CD14-positive monocyte (primary cell): ENCODE results near the gene TAX1BP1. TPM values are rescaled to one million over a fixed set of nuclear protein-coding genes. Genes with fewer than 3 reads are reported as not detected.

Experiments used
- DNase-seq, 3 donors: peaks; one replicate each; pipeline ENCODE4 v3.0.0-alpha.2; 2011 to 2022
- H2AFZ ChIP-seq: 2 replicates; pipeline ENCODE4 v1.6.0; 2012; ENCODE audit warnings: mild to moderate bottlenecking, low read depth, low read length, inconsistent platforms; ENCODE audit not compliant: insufficient read depth, poor library complexity, severe bottlenecking
- H3K27ac ChIP-seq, 2 donors: 1 replicate in 1 of 2; 2 replicates in 1 of 2; pipeline ENCODE4 v1.5.1; 2012 to 2013; ENCODE audit warnings: low read length in 2 of 2, control low read depth in 1 of 2, inconsistent platforms in 1 of 2, low read depth in 1 of 2, mild to moderate bottlenecking in 1 of 2
- H3K27me3 ChIP-seq, 2 donors: one replicate each; pipeline versions ENCODE4 v1.6.0 to v1.6.1; 2011 to 2013; ENCODE audit warnings: low read length in 2 of 2; ENCODE audit not compliant: control insufficient read depth in 2 of 2, insufficient read depth in 2 of 2
- H3K36me3 ChIP-seq, 2 donors: replicated peaks in 1 of 2; 1 replicate in 1 of 2; 2 replicates in 1 of 2; pipeline versions ENCODE4 v1.5.1 to v1.6.1; 2012 to 2013; ENCODE audit warnings: low read length in 2 of 2, control low read depth in 1 of 2, inconsistent platforms in 1 of 2, mild to moderate bottlenecking in 1 of 2; ENCODE audit not compliant: insufficient read depth in 2 of 2, control insufficient read depth in 1 of 2
- H3K4me1 ChIP-seq, 2 donors: 1 replicate in 1 of 2; 2 replicates in 1 of 2; pipeline versions ENCODE4 v1.5.1 to v1.6.1; 2012 to 2013; ENCODE audit warnings: low read length in 2 of 2, control low read depth in 1 of 2, inconsistent platforms in 1 of 2, mild to moderate bottlenecking in 1 of 2, moderate library complexity in 1 of 2; ENCODE audit not compliant: insufficient read depth in 2 of 2, control insufficient read depth in 1 of 2
- H3K4me2 ChIP-seq: replicated peaks from 2 replicates; pipeline ENCODE3; 2012; ENCODE audit warnings: low read length, moderate library complexity, mild to moderate bottlenecking; ENCODE audit not compliant: poor library complexity, severe bottlenecking; ENCODE audit errors: extremely low read depth
- H3K4me3 ChIP-seq, 3 experiments: fragments of 200-600 bp in 1 of 3; sonication (generic) in 1 of 3; replicated peaks in 1 of 3; 1 replicate in 2 of 3; 2 replicates in 1 of 3; pipeline ENCODE4 v1.5.1; 2011 to 2013; ENCODE audit warnings: low read length in 3 of 3, mild to moderate bottlenecking in 3 of 3, control low read depth in 2 of 3, low read depth in 2 of 3, inconsistent platforms in 1 of 3, moderate library complexity in 1 of 3
- H3K79me2 ChIP-seq: 2 replicates; pipeline ENCODE4 v1.6.0; 2012; ENCODE audit warnings: mild to moderate bottlenecking, control low read depth, inconsistent platforms, low read length, moderate library complexity; ENCODE audit not compliant: insufficient read depth
- H3K9ac ChIP-seq: 2 replicates; pipeline ENCODE4 v1.6.0; 2017; ENCODE audit warnings: low read length, mild to moderate bottlenecking; ENCODE audit not compliant: insufficient read depth, poor library complexity, severe bottlenecking
- H3K9me3 ChIP-seq, 2 donors: replicated peaks in 1 of 2; 1 replicate in 1 of 2; 2 replicates in 1 of 2; pipeline versions ENCODE4 v1.5.1 to v1.6.1; 2012 to 2013; ENCODE audit warnings: low read length in 2 of 2, control low read depth in 1 of 2; ENCODE audit not compliant: control insufficient read depth in 1 of 2, insufficient read depth in 1 of 2
- H4K20me1 ChIP-seq: 2 replicates; pipeline ENCODE4 v1.6.0; 2012; ENCODE audit warnings: mild to moderate bottlenecking, low read length, control low read depth, moderate library complexity; ENCODE audit not compliant: insufficient read depth
- H3K27ac Mint-ChIP-seq, 7 donors: one replicate each; pipeline ENCODE4 v1.8.0; 2020; ENCODE audit warnings: mild to moderate bottlenecking in 7 of 7, mixed read lengths in 7 of 7, moderate library complexity in 6 of 7, inconsistent platforms in 2 of 7
- H3K27me3 Mint-ChIP-seq, 3 donors: one replicate each; pipeline ENCODE4 v1.8.0; 2021 to 2022; ENCODE audit warnings: low read depth in 3 of 3, mild to moderate bottlenecking in 3 of 3, mixed read lengths in 3 of 3, moderate library complexity in 3 of 3, inconsistent platforms in 1 of 3
- H3K36me3 Mint-ChIP-seq, 2 donors: one replicate each; pipeline ENCODE4 v1.8.0; 2020; ENCODE audit warnings: mixed read lengths in 2 of 2, inconsistent platforms in 1 of 2, mild to moderate bottlenecking in 1 of 2
- H3K4me1 Mint-ChIP-seq: one replicate; pipeline ENCODE4 v1.8.0; 2020; ENCODE audit warnings: mild to moderate bottlenecking, mixed read lengths
- H3K4me3 Mint-ChIP-seq, 2 donors: one replicate each; pipeline ENCODE4 v1.8.0; 2020; ENCODE audit warnings: mild to moderate bottlenecking in 2 of 2, mixed read lengths in 2 of 2, moderate library complexity in 1 of 2
- H3K9me3 Mint-ChIP-seq, 7 donors: one replicate each; pipeline ENCODE4 v1.8.0; 2020 to 2022; ENCODE audit warnings: mixed read lengths in 7 of 7, mild to moderate bottlenecking in 6 of 7, moderate library complexity in 6 of 7, inconsistent platforms in 2 of 7
- CTCF ChIP-seq: fragments of 200-600 bp; IDR thresholded peaks from one replicate; pipeline ENCODE4 v1.8.0; 2022; ENCODE audit warnings: antibody characterized with exemption, mild to moderate bottlenecking
- WGBS: methylation state at CpG from one replicate; pipeline ENCODE4 v1.1.5; 2013; ENCODE audit warnings: missing lambda C conversion rate; ENCODE audit not compliant: insufficient coverage; 5-methylcytosine and 5-hydroxymethylcytosine counted together
- intact Hi-C, 2 donors: fragments of 100-400 bp; cut with micrococcal nuclease; formaldehyde crosslinking; loops; one replicate each; pipeline versions ENCODE4 v1.15.0 to v1.15.1; 2023
- polyA plus RNA-seq, 3 donors: library from polyadenylated mRNA; depleted of rRNA in 1 of 3; unstranded in 2 of 3; stranded (reverse) in 1 of 3; fragments of 300-500 nt in 2 of 3; fragments of >200 nt in 1 of 3; fragmentation: Illumina TruSeq in 2 of 3; gene quantifications; 1 replicate in 2 of 3; 2 replicates in 1 of 3; pipeline ENCODE4 v1.2.3, GENCODE V29; 2012 to 2021

TAX1BP1 gene
- polyA plus RNA-seq, 3 donors: 62.6 to 106 (median 85.3) TPM

- no peak overlapping the region for H3K9ac ChIP-seq
- H3K27me3 ChIP-seq: no peaks in the 10 kb centered on the region
- Mint-ChIP-seq H3K9me3 (no peaks in the 10 kb centered on the region), H3K4me1 (peaks cover 7% of the 10 kb centered on the region), H3K27me3 (no peaks in the 10 kb centered on the region), H3K4me3 (no peak overlapping the region), H3K36me3 (peaks cover 44 to 48% of the 10 kb centered on the region in 2 donors), H3K27ac (no peak overlapping the region)
- no peak overlapping the region for H3K4me3 ChIP-seq
- no peak overlapping the region for H3K27ac ChIP-seq
- H3K4me1 ChIP-seq: no peaks in the 10 kb centered on the region
- H4K20me1 ChIP-seq: peaks cover 24% of the 10 kb centered on the region
- H3K36me3 ChIP-seq: peaks cover 25 to 68% of the 10 kb centered on the region in 2 donors
- no CpG with 5 or more reads among the region's 3 CpGs for WGBS
- intact Hi-C loops: no loop called here
- H3K79me2 ChIP-seq: no peaks in the 10 kb centered on the region
- DNase-seq: no peak
- no peak overlapping the region for H3K4me2 ChIP-seq
- TF ChIP-seq CTCF: no peak
- no peaks in the 10 kb centered on the region for H3K9me3 ChIP-seq
- no peak overlapping the region for H2AFZ ChIP-seq
Observed at GRCh38 chr7:27804139-27804538, 64.2 kb downstream of the TAX1BP1 start.

DNA sequence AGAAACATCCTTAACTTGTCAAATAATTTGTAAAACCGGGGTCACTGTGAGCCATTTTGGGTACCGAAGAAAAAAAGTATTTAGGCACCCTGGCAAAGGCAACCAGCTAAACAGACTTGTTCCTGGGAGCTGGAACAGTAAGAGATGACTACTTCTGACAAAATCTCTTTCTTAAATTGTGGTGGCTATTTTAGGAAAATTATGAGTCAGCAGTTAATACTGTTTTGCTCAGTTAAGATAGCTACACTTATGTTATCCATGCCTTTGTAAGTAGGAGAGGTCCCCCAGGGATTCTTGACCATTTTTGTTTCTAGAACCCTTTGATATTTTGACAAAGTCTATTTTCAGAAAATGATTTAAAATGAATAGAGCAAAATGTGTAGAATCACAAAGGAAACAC, 68.7 kb downstream of the TAX1BP1 start:
- H3K4me1 ChIP-seq: no peaks in the 10 kb centered on the region
- H3K9ac ChIP-seq: no peak overlapping the region
- H3K79me2 ChIP-seq: no peaks in the 10 kb centered on the region
- H4K20me1 ChIP-seq: peaks cover 47% of the 10 kb centered on the region
- peaks cover 7 to 74% of the 10 kb centered on the region in 2 donors for H3K36me3 ChIP-seq
- Mint-ChIP-seq H3K4me1 (peaks cover 7% of the 10 kb centered on the region), H3K27me3 (no peaks in the 10 kb centered on the region), H3K4me3 (no peak overlapping the region), H3K9me3 (no peaks in the 10 kb centered on the region), H3K36me3 (peaks cover 48 to 53% of the 10 kb centered on the region in 2 donors), H3K27ac (no peak overlapping the region)
- 100% methylated on average over 1 of the region's 2 CpGs for WGBS
- H3K9me3 ChIP-seq: no peaks in the 10 kb centered on the region
- H3K4me2 ChIP-seq: no peak overlapping the region
- intact Hi-C loops: no loop called here
- no peak overlapping the region for H3K4me3 ChIP-seq
- no peak for DNase-seq
- H3K27me3 ChIP-seq: no peaks in the 10 kb centered on the region
- no peak for TF ChIP-seq CTCF
- H2AFZ ChIP-seq: no peak overlapping the region
- no peak overlapping the region for H3K27ac ChIP-seq
